Aorta (tissue), 5 donors: Measurements from ENCODE around the gene WDR35. TPM values are rescaled to one million over a fixed set of nuclear protein-coding genes. Genes with fewer than 3 reads are reported as not detected.

Source experiments
- ATAC-seq: fragments of 200-7000 bp; cut with Tn5 transposase; one replicate; pipeline ENCODE4 v1.9.1; 2022; ENCODE audit warnings: moderate library complexity; ENCODE audit not compliant: low FRiP score
- DNase-seq, 2 donors: peaks; one replicate each; pipeline ENCODE4 v3.0.0-alpha.2; 2020
- H3K27ac ChIP-seq, 2 donors: one replicate each; pipeline ENCODE4 v1.5.1; 2013; ENCODE audit warnings: low read length in 2 of 2, mild to moderate bottlenecking in 2 of 2, moderate library complexity in 2 of 2, control low read depth in 1 of 2, inconsistent platforms in 1 of 2, low read depth in 1 of 2
- H3K27me3 ChIP-seq, 2 donors: one replicate each; pipeline ENCODE4 v1.6.1; 2013; ENCODE audit warnings: control low read depth in 1 of 2, low read length in 1 of 2, mild to moderate bottlenecking in 1 of 2, moderate library complexity in 1 of 2; ENCODE audit not compliant: insufficient read depth in 2 of 2, control insufficient read depth in 1 of 2
- H3K36me3 ChIP-seq, 2 donors: one replicate each; pipeline ENCODE4 v1.6.1; 2013; ENCODE audit warnings: control low read depth in 1 of 2, low read length in 1 of 2, mild to moderate bottlenecking in 1 of 2; ENCODE audit not compliant: insufficient read depth in 2 of 2, control insufficient read depth in 1 of 2
- H3K4me1 ChIP-seq, 2 donors: one replicate each; pipeline ENCODE4 v1.6.1; 2013; ENCODE audit warnings: low read length in 2 of 2, control low read depth in 1 of 2, mild to moderate bottlenecking in 1 of 2, moderate library complexity in 1 of 2; ENCODE audit not compliant: insufficient read depth in 2 of 2, control insufficient read depth in 1 of 2
- H3K4me3 ChIP-seq, 2 donors: one replicate each; pipeline ENCODE4 v1.5.1; 2013; ENCODE audit warnings: low read length in 2 of 2, control low read depth in 1 of 2, mild to moderate bottlenecking in 1 of 2
- H3K9me3 ChIP-seq: one replicate; pipeline ENCODE4 v1.6.1; 2013; ENCODE audit warnings: mild to moderate bottlenecking, low read length; ENCODE audit not compliant: control insufficient read depth
- WGBS, 2 donors: extraction: QIAGEN DNeasy Blood & Tissue Kit; methylation state at CpG; one replicate each; pipeline ENCODE4 v1.1.7; 2013; 5-methylcytosine and 5-hydroxymethylcytosine counted together
- intact Hi-C, 2 donors: fragments of 100-400 bp; cut with DNase I; formaldehyde crosslinking; loops; one replicate each; pipeline versions ENCODE4 v1.14.2 to v1.15.0; 2022
- polyA plus RNA-seq, 2 donors: library from polyadenylated mRNA; stranded (reverse); fragments of 200-250 nt; gene quantifications; one replicate each; pipeline ENCODE4 v1.2.3, GENCODE V29; 2013
- total RNA-seq, 2 donors: library from RNA; stranded (reverse); fragmentation: NEBNext Ultra II Directional; extraction: Animal tissue kit (Norgen Biotek cat#: 25700); gene quantifications; one replicate each; pipeline ENCODE4 v1.2.1, GENCODE V29; 2021
- donor health status: healthy with polysubstance abuse.
- donor health status: Bipolar disorder and iron deficiency.
- donor health status: DM: no; HTN: no; CAD: no.
- donor health status: DM: no; HTN: no; CAD: no.
- donor health status: DM: yes; HTN: yes; CAD: no.

WDR35 gene
- total and polyA plus RNA-seq, 4 donors, result 1.9 to 9.8 (median 6.7) TPM

GRCh38 chr2:19993731-19994130, 3.8 kb upstream of the WDR35 start:
- no peak overlapping the region for H3K27ac ChIP-seq
- no peaks in the 10 kb centered on the region for H3K27me3 ChIP-seq
- no peaks in the 10 kb centered on the region for H3K4me1 ChIP-seq
- ATAC-seq (no peak), DNase-seq (no peak)
- intact Hi-C loops, result no loop called here
- no peak overlapping the region for H3K4me3 ChIP-seq
- H3K36me3 ChIP-seq, result no peaks in the 10 kb centered on the region
- H3K9me3 ChIP-seq, result no peaks in the 10 kb centered on the region

DNA sequence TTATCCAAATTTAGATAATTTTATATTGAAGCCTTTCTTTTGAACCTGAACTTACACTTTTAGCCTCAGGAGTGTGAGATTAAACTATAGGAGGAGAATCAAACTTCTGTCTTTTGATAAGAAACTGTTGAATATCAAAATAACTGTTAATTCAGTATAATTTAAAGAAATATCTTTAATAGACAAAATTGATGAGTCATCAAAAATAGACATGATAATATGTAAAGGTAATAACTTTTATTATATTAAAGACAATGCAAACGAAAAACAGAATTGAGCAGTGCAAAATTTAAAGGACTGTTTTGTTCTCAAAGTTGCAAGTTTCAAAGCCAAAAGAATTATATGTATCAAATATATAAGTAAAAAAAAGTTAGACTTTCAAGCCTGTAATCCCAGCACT, 2.0 kb upstream of the WDR35 start:
- DNase-seq (no peak), ATAC-seq (no peak)
- no peaks in the 10 kb centered on the region for H3K4me1 ChIP-seq
- H3K27me3 ChIP-seq, result no peaks in the 10 kb centered on the region
- no peak overlapping the region for H3K4me3 ChIP-seq
- H3K36me3 ChIP-seq, result no peaks in the 10 kb centered on the region
- WGBS, 2 donors, result 84 to 95% methylated on average over 1 of the region's 1 CpG
- intact Hi-C loops, result loop anchor here in 1 of 2 donors (2.0 kb wide), 1 partner anchor 21 kb away; the partner anchor contains the start of gene MATN3
- no peak overlapping the region for H3K27ac ChIP-seq
- H3K9me3 ChIP-seq, result no peaks in the 10 kb centered on the region

- Histone ChIP-seq H3K27me3 (no peaks in the 10 kb centered on the region), H3K4me1 (no peaks in the 10 kb centered on the region), H3K9me3 (no peaks in the 10 kb centered on the region), H3K4me3 (peak overlapping the region; percentile 43 to 81), H3K36me3 (no peaks in the 10 kb centered on the region), H3K27ac (no peak overlapping the region)
- intact Hi-C loops, result loop anchor here in 1 of 2 donors (2.0 kb wide), 1 partner anchor 22 kb away; the partner anchor contains the start of gene MATN3
- DNase-seq (no peak), ATAC-seq (no peak)
- 13% methylated on average over 10 of the region's 10 CpGs for WGBS, 2 donors
Observed at GRCh38 chr2:19990416-19990728, 467 bp upstream of the WDR35 start.

GRCh38 chr2:19989342-19989666, 601 bp downstream of the WDR35 start:
- H3K27ac ChIP-seq, result peak overlapping the region in 1 of 2 donors; percentile 72
- ATAC-seq (no peak), DNase-seq (no peak)
- WGBS, 2 donors, result 3% methylated on average over 8 of the region's 8 CpGs
- H3K4me1 ChIP-seq, result no peaks in the 10 kb centered on the region
- H3K9me3 ChIP-seq, result no peaks in the 10 kb centered on the region
- no peaks in the 10 kb centered on the region for H3K36me3 ChIP-seq
- intact Hi-C loops, result no loop called here
- H3K4me3 ChIP-seq, result peak overlapping the region; percentile 43 to 81
- no peaks in the 10 kb centered on the region for H3K27me3 ChIP-seq

GRCh38 chr2:19988600-19988999, 1.3 kb downstream of the WDR35 start:
- WGBS, 2 donors, result 48 to 69% methylated on average over 2 of the region's 2 CpGs
- DNase-seq (no peak), ATAC-seq (no peak)
- Histone ChIP-seq H3K4me3 (no peak overlapping the region), H3K4me1 (no peaks in the 10 kb centered on the region), H3K27me3 (no peaks in the 10 kb centered on the region), H3K9me3 (no peaks in the 10 kb centered on the region), H3K27ac (no peak overlapping the region), H3K36me3 (no peaks in the 10 kb centered on the region)
- intact Hi-C loops, result no loop called here

DNA sequence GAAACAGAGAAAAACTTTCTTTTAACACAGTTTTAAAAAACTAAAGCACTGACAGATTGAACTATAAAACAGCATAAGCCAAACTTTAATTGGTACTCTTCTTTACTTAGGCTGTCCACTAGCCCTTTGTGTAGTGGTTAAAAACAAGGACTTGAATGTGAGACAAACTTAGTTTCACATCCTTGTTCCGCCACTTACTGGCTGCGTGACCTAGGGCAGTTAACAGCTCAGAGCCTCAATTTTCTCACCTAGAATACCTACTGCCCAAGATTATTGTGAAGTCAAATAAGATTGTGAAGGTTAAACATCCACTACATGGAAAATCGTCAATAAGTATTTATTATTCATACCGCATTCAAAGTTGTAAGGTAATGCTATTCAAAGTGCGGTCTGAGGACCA, 2.0 kb downstream of the WDR35 start:
- Histone ChIP-seq H3K27ac (no peak overlapping the region), H3K4me3 (no peak overlapping the region), H3K4me1 (no peaks in the 10 kb centered on the region), H3K36me3 (no peaks in the 10 kb centered on the region), H3K9me3 (no peaks in the 10 kb centered on the region), H3K27me3 (no peaks in the 10 kb centered on the region)
- WGBS, 2 donors, result 96 to 98% methylated on average over 5 of the region's 5 CpGs
- intact Hi-C loops, result no loop called here
- ATAC-seq, result no peak
- DNase-seq, result no peak

GRCh38 chr2:19982268-19982667, 7.6 kb downstream of the WDR35 start:
- intact Hi-C loops, result no loop called here
- no peak for ATAC-seq

DNA sequence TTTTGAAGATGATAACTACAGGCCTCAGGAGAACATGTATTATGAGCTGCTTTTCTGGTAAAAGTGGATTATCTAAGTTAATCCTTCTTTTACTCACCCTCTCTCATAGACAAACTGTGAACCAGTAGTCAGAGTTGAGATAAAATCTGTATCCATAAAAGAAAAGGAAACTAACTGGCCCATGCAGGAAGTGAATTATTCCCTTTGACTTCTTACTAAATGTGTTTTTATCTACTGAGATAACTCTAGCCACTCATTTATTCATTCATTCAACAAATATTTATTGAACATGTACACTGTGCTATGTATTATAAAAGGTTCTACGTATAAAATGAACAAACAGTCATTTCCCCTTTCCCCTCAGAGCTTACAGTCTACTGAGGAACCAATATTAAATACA, 10.0 kb downstream of the WDR35 start:
- H3K27ac ChIP-seq, result no peak overlapping the region
- H3K4me3 ChIP-seq, result no peak overlapping the region
- no peak for ATAC-seq
- no peaks in the 10 kb centered on the region for H3K4me1 ChIP-seq
- no peaks in the 10 kb centered on the region for H3K9me3 ChIP-seq
- 89 to 93% methylated on average over 1 of the region's 1 CpG for WGBS, 2 donors
- intact Hi-C loops, result no loop called here
- peaks cover 0 to 3% of the 10 kb centered on the region in 2 donors for H3K36me3 ChIP-seq
- H3K27me3 ChIP-seq, result no peaks in the 10 kb centered on the region
- no peak for DNase-seq

More at GRCh38 chr2:19982268-19982667, 7.6 kb downstream of the WDR35 start:
- Histone ChIP-seq H3K4me3 (no peak overlapping the region), H3K36me3 (no peaks in the 10 kb centered on the region), H3K9me3 (no peaks in the 10 kb centered on the region), H3K27me3 (no peaks in the 10 kb centered on the region), H3K4me1 (no peaks in the 10 kb centered on the region), H3K27ac (no peak overlapping the region)
- WGBS, 2 donors, result 95 to 99% methylated on average over 1 of the region's 1 CpG
- DNase-seq, result no peak

GRCh38 chr2:19973466-19973865, 16.4 kb downstream of the WDR35 start:
- Histone ChIP-seq H3K36me3 (peaks cover 3 to 4% of the 10 kb centered on the region in 2 donors), H3K27ac (no peak overlapping the region), H3K4me1 (no peaks in the 10 kb centered on the region), H3K4me3 (no peak overlapping the region), H3K9me3 (no peaks in the 10 kb centered on the region), H3K27me3 (no peaks in the 10 kb centered on the region)
- DNase-seq, result no peak
- ATAC-seq, result no peak
- intact Hi-C loops, result no loop called here
- 61 to 70% methylated on average over 8 of the region's 8 CpGs for WGBS, 2 donors
